Endodermal cell (in vitro differentiated cells): ENCODE data around the gene DXO. TPM values are rescaled to one million over a fixed set of nuclear protein-coding genes. Genes with fewer than 3 reads are reported as not detected.
"Not testable (repeated sequence)": the region's sequence is repeated elsewhere in the genome, so short reads cannot be mapped to it uniquely, and the experiment has no call there.

Experiments used
- DNase-seq: peaks from one replicate; pipeline ENCODE4 v3.0.0-alpha.2; 2017
- H3K27ac ChIP-seq: 2 replicates; pipeline ENCODE4 v1.5.1; 2013; ENCODE audit warnings: mild to moderate bottlenecking, low read depth, low read length, moderate library complexity
- H3K27me3 ChIP-seq: 2 replicates; pipeline ENCODE4 v1.6.1; 2013; ENCODE audit warnings: mild to moderate bottlenecking, low read length, moderate library complexity; ENCODE audit not compliant: insufficient read depth, control insufficient read depth, poor library complexity, severe bottlenecking
- H3K36me3 ChIP-seq: 2 replicates; pipeline ENCODE4 v1.7.0; 2013; ENCODE audit warnings: mild to moderate bottlenecking, low read length, moderate library complexity; ENCODE audit not compliant: control insufficient read depth, insufficient read depth
- H3K4me1 ChIP-seq: one replicate; pipeline ENCODE4 v1.7.0; 2013; ENCODE audit warnings: low read length; ENCODE audit not compliant: control insufficient read depth, insufficient read depth
- H3K4me3 ChIP-seq: 2 replicates; pipeline ENCODE4 v1.5.1; 2013; ENCODE audit warnings: mild to moderate bottlenecking, low read length, moderate library complexity
- H3K9ac ChIP-seq: 2 replicates; pipeline ENCODE4 v1.6.1; 2013; ENCODE audit warnings: mild to moderate bottlenecking, low read length, moderate library complexity; ENCODE audit not compliant: poor library complexity, severe bottlenecking; ENCODE audit errors: extremely low read depth
- H3K9me3 ChIP-seq: 2 replicates; pipeline ENCODE4 v1.6.1; 2013; ENCODE audit warnings: mild to moderate bottlenecking, low read length, moderate library complexity; ENCODE audit not compliant: control insufficient read depth
- H3K27ac Mint-ChIP-seq: 2 replicates; pipeline ENCODE4 v1.8.0; 2020; ENCODE audit warnings: mixed read lengths
- H3K27me3 Mint-ChIP-seq: 2 replicates; pipeline ENCODE4 v1.8.0; 2021; ENCODE audit warnings: mild to moderate bottlenecking, mixed read lengths; ENCODE audit not compliant: insufficient read depth
- H3K36me3 Mint-ChIP-seq: 2 replicates; pipeline ENCODE4 v1.8.0; 2020; ENCODE audit warnings: low read depth, mixed read lengths
- H3K4me1 Mint-ChIP-seq: 2 replicates; pipeline ENCODE4 v1.8.0; 2020; ENCODE audit warnings: mixed read lengths
- H3K4me3 Mint-ChIP-seq: 2 replicates; pipeline ENCODE4 v1.8.0; 2020; ENCODE audit warnings: mild to moderate bottlenecking, moderate library complexity, mixed read lengths
- H3K9me3 Mint-ChIP-seq: 2 replicates; pipeline ENCODE4 v1.8.0; 2020; ENCODE audit warnings: mild to moderate bottlenecking, mixed read lengths
- CTCF ChIP-seq: fragments of 200-600 bp; sonication (generic); conservative IDR thresholded peaks from 2 replicates; pipeline ENCODE4 v1.5.0; 2021; ENCODE audit warnings: antibody characterized with exemption, mild to moderate bottlenecking
- WGBS, 2 experiments: methylation state at CpG; one replicate each; pipeline versions ENCODE4 v1.1.5 to v1.1.7; 2013; ENCODE audit warnings: missing lambda C conversion rate in 2 of 2, mixed read lengths in 1 of 2; ENCODE audit not compliant: insufficient coverage in 1 of 2, insufficient read length in 1 of 2; 5-methylcytosine and 5-hydroxymethylcytosine counted together
- total RNA-seq, 2 donors: library from RNA; stranded (reverse); fragmentation: NEBNext Ultra II Directional in 1 of 2; extraction: Animal tissue kit (Norgen Biotek cat#: 25700) in 1 of 2; gene quantifications; 2 replicates in 1 of 2; 3 replicates in 1 of 2; pipeline ENCODE4 v1.2.1, GENCODE V29; 2021

The DXO gene
- total RNA-seq, 2 donors from 2014 or later, result 19.2 to 22.3 TPM

- TF ChIP-seq CTCF, result no peak
- peaks cover 28% of the 10 kb centered on the region for H3K27me3 Mint-ChIP-seq
- Histone ChIP-seq H3K4me3 (no peak overlapping the region), H3K9me3 (no peaks in the 10 kb centered on the region), H3K4me1 (no peaks in the 10 kb centered on the region), H3K36me3 (no peaks in the 10 kb centered on the region), H3K27me3 (peaks cover 4% of the 10 kb centered on the region), H3K27ac (no peak overlapping the region), H3K9ac (no peak overlapping the region)
- WGBS, 2 experiments, result 89 to 92% methylated on average over 9 of the region's 9 CpGs
- peaks cover 18% of the 10 kb centered on the region for H3K9me3 Mint-ChIP-seq
- H3K4me3 Mint-ChIP-seq, result no peak overlapping the region
- no peak overlapping the region for H3K27ac Mint-ChIP-seq
- peaks cover 2% of the 10 kb centered on the region for H3K4me1 Mint-ChIP-seq
- H3K36me3 Mint-ChIP-seq, result no peaks in the 10 kb centered on the region
- DNase-seq, result no peak
Measured at GRCh38 chr6:31935823-31936222, 36.1 kb downstream of the DXO start.

- H3K27ac ChIP-seq, result no peak overlapping the region
- H3K9me3 Mint-ChIP-seq, result peaks cover 19% of the 10 kb centered on the region
- H3K27me3 ChIP-seq, result peaks cover 4% of the 10 kb centered on the region
- 100% methylated on average over 3 of the region's 3 CpGs; no CpG with 5 or more reads in 1 of the 2 experiments for WGBS, 2 experiments
- H3K4me1 Mint-ChIP-seq, result no peaks in the 10 kb centered on the region
- H3K4me3 ChIP-seq, result no peak overlapping the region
- no peaks in the 10 kb centered on the region for H3K4me1 ChIP-seq
- H3K27me3 Mint-ChIP-seq, result peaks cover 28% of the 10 kb centered on the region
- H3K9me3 ChIP-seq, result no peaks in the 10 kb centered on the region
- no peak overlapping the region for H3K9ac ChIP-seq
- no peaks in the 10 kb centered on the region for H3K36me3 ChIP-seq
- no peak for DNase-seq
- no peak overlapping the region for H3K27ac Mint-ChIP-seq
- no peak for TF ChIP-seq CTCF
- no peaks in the 10 kb centered on the region for H3K36me3 Mint-ChIP-seq
- H3K4me3 Mint-ChIP-seq, result no peak overlapping the region
Measured at GRCh38 chr6:31935021-31935420, 36.9 kb downstream of the DXO start.

DNA sequence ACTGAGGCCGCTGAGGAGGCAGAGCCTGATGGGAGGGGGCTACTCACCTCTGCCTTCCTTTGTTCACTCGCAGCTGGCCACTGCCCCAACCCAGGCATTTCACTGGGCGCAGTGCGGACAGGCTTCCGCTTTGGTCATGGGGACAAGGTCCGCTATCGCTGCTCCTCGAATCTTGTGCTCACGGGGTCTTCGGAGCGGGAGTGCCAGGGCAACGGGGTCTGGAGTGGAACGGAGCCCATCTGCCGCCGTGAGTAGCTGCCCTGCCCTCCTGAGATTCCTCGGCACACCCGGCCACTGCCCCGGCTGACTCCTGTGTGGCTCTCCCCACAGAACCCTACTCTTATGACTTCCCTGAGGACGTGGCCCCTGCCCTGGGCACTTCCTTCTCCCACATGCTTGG, 38.4 kb downstream of the DXO start:
- WGBS, 2 experiments, result 91 to 92% methylated on average over 11 to 19 of the region's 19 CpGs

DNA sequence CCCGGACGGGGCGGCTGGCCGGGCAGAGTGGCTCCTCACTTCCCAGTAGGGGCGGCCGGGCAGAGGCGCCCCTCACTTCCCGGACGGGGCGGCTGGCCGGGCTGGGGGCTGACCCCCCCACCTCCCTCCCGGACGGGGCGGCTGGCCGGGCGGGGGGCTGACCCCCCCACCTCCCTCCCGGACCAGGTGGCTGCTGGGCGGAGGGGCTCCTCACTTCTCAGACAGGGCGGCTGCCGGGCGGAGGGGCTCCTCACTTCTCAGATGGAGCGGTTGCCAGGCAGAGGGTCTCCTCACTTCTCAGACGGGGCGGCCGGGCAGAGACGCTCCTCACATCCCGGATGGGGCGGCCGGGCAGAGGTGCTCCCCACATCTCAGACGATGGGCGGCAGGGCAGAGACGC, 39.8 kb downstream of the DXO start:
- not testable (repeated sequence) for H3K9ac ChIP-seq, H3K4me1 ChIP-seq, H3K36me3 Mint-ChIP-seq, H3K27ac ChIP-seq, H3K4me3 Mint-ChIP-seq, H3K4me1 Mint-ChIP-seq, H3K4me3 ChIP-seq, H3K27ac Mint-ChIP-seq, H3K36me3 ChIP-seq, DNase-seq, H3K9me3 ChIP-seq, H3K27me3 ChIP-seq
- Mint-ChIP-seq H3K9me3 (peaks cover 19% of the 10 kb centered on the region), H3K27me3 (peaks cover 29% of the 10 kb centered on the region)
- 80 to 96% methylated on average over 1 to 22 of the region's 32 CpGs for WGBS, 2 experiments

More for the DNA sequence above, 38.4 kb downstream of the DXO start:
- TF ChIP-seq CTCF, result no peak
- no peak for DNase-seq
- Mint-ChIP-seq H3K27ac (no peak overlapping the region), H3K9me3 (peaks cover 19% of the 10 kb centered on the region), H3K36me3 (no peaks in the 10 kb centered on the region), H3K4me3 (no peak overlapping the region), H3K27me3 (peaks cover 23% of the 10 kb centered on the region), H3K4me1 (no peaks in the 10 kb centered on the region)
- no peaks in the 10 kb centered on the region for H3K4me1 ChIP-seq
- H3K9ac ChIP-seq, result no peak overlapping the region
- no peaks in the 10 kb centered on the region for H3K9me3 ChIP-seq
- no peaks in the 10 kb centered on the region for H3K27me3 ChIP-seq
- no peak overlapping the region for H3K4me3 ChIP-seq
- no peaks in the 10 kb centered on the region for H3K36me3 ChIP-seq
- no peak overlapping the region for H3K27ac ChIP-seq
